ENCODE measurements around the gene LDLRAP1. TPM values are rescaled to one million over a fixed set of nuclear protein-coding genes. Genes with fewer than 3 reads are reported as not detected.

Gene LDLRAP1
- total and polyA plus RNA-seq, 4 donors: 5.2 to 17.8 (median 13.3) TPM

- TF ChIP-seq TAF1 (conservative IDR thresholded peaks at IDR 0.05): no peak
- TF ChIP-seq JUND (IDR thresholded peaks at IDR 0.05): no peak
- no peak for TF ChIP-seq GABPA (IDR thresholded peaks at IDR 0.05 in 1 of 2, conservative IDR thresholded peaks at IDR 0.05 in 1 of 2)
- TF ChIP-seq HNF4A (conservative IDR thresholded peaks at IDR 0.05): no peak
- no peak for TF ChIP-seq EGR1 (IDR thresholded peaks at IDR 0.05; ENCODE audit: low read depth in 2 of 2)
- TF ChIP-seq FOXA1 (IDR thresholded peaks at IDR 0.05): no peak
- TF ChIP-seq HNF4G (IDR thresholded peaks at IDR 0.05): no peak
- no peak for TF ChIP-seq CTCF (IDR thresholded peaks at IDR 0.05; ENCODE audit: low read depth, low read length, missing input control)
- TF ChIP-seq, protein P1, sequence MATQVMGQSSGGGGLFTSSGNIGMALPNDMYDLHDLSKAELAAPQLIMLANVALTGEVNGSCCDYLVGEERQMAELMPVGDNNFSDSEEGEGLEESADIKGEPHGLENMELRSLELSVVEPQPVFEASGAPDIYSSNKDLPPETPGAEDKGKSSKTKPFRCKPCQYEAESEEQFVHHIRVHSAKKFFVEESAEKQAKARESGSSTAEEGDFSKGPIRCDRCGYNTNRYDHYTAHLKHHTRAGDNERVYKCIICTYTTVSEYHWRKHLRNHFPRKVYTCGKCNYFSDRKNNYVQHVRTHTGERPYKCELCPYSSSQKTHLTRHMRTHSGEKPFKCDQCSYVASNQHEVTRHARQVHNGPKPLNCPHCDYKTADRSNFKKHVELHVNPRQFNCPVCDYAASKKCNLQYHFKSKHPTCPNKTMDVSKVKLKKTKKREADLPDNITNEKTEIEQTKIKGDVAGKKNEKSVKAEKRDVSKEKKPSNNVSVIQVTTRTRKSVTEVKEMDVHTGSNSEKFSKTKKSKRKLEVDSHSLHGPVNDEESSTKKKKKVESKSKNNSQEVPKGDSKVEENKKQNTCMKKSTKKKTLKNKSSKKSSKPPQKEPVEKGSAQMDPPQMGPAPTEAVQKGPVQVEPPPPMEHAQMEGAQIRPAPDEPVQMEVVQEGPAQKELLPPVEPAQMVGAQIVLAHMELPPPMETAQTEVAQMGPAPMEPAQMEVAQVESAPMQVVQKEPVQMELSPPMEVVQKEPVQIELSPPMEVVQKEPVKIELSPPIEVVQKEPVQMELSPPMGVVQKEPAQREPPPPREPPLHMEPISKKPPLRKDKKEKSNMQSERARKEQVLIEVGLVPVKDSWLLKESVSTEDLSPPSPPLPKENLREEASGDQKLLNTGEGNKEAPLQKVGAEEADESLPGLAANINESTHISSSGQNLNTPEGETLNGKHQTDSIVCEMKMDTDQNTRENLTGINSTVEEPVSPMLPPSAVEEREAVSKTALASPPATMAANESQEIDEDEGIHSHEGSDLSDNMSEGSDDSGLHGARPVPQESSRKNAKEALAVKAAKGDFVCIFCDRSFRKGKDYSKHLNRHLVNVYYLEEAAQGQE (IDR thresholded peaks at IDR 0.05): no peak
- no peak for TF ChIP-seq RXRA (IDR thresholded peaks at IDR 0.05)
- no peak for TF ChIP-seq FOXA2 (IDR thresholded peaks at IDR 0.05)
- TF ChIP-seq SP1 (IDR thresholded peaks at IDR 0.05): no peak
- no peak for TF ChIP-seq MAX (IDR thresholded peaks at IDR 0.05)
- no peak for TF ChIP-seq RAD21 (IDR thresholded peaks at IDR 0.05)
- TF ChIP-seq ATF3 (IDR thresholded peaks at IDR 0.05): no peak
- TF ChIP-seq NR2F2 (IDR thresholded peaks at IDR 0.05): no peak
- TF ChIP-seq YY1 (IDR thresholded peaks at IDR 0.05): no peak
- TF ChIP-seq ZBTB33 (IDR thresholded peaks at IDR 0.05): no peak
- no peaks in the 10 kb centered on the region for H3K9me3 ChIP-seq (ENCODE audit: control insufficient read depth in 4 of 4, low read length in 3 of 4)
- H3K9ac ChIP-seq (ENCODE audit: low read depth in 1 of 2, low read length in 2 of 2): no peak overlapping the region
- H3K27me3 ChIP-seq (ENCODE audit: control insufficient read depth in 4 of 4, insufficient read depth in 4 of 4, low read length in 3 of 4): no peaks in the 10 kb centered on the region
- no peak overlapping the region for H3K4me3 ChIP-seq (ENCODE audit: low read depth in 1 of 3, low read length in 3 of 3)
- DNase-seq (ENCODE audit: low spot score): no peak
- H3K4me1 ChIP-seq (ENCODE audit: control insufficient read depth in 4 of 4, insufficient read depth in 4 of 4, low read length in 3 of 4): peaks cover 0 to 7% (median 4%) of the 10 kb centered on the region in 4 donors
- H3K27ac ChIP-seq (ENCODE audit: low read depth in 1 of 2, low read length in 2 of 2): no peak overlapping the region
- 67% methylated on average over 6 of the region's 6 CpGs for WGBS
- peaks cover 0 to 49% (median 5%) of the 10 kb centered on the region in 4 donors for H3K36me3 ChIP-seq (ENCODE audit: control insufficient read depth in 4 of 4, insufficient read depth in 3 of 4, low read depth in 1 of 4, low read length in 3 of 4)
Measured at GRCh38 chr1:25559031-25559430, 15.6 kb downstream of the LDLRAP1 start.

Data from liver (tissue), 9 donors.